HG02588 (cell line): ENCODE measurements around the gene CEP170B.
"Not testable (repeated sequence)": the region's sequence is repeated elsewhere in the genome, so short reads cannot be mapped to it uniquely, and the experiment has no call there.

Experiments used
- ATAC-seq: cut with Tn5 transposase; IDR thresholded peaks from one replicate; pipeline ENCODE4 v1.9.1; 2021; ENCODE audit warnings: mild to moderate bottlenecking, moderate library complexity; ENCODE audit not compliant: unreplicated experiment

CEP170B gene

GRCh38 chr14:104843442-104844305 lies 21.4 kb upstream of the CEP170B start:
- no peak for ATAC-seq

GRCh38 chr14:104844306-104845032 lies 20.6 kb upstream of the CEP170B start:
- ATAC-seq: no peak

- no peak for ATAC-seq
These were observed 19.9 kb upstream of the CEP170B start for GRCh38 chr14:104845033-104845666.

- no peak for ATAC-seq
These were observed 19.1 kb upstream of the CEP170B start for GRCh38 chr14:104845834-104846441.

- no peak for ATAC-seq
These were observed 12.8 kb upstream of the CEP170B start for GRCh38 chr14:104852280-104852663.

GRCh38 chr14:104855532-104856090 lies 9.5 kb upstream of the CEP170B start:
- no peak for ATAC-seq

- ATAC-seq: no peak
These were observed 8.8 kb upstream of the CEP170B start for GRCh38 chr14:104856157-104856868.

GRCh38 chr14:104856869-104857860 lies 7.9 kb upstream of the CEP170B start:
- ATAC-seq: no peak

GRCh38 chr14:104857931-104858330 lies 7.1 kb upstream of the CEP170B start:
- ATAC-seq: not testable (repeated sequence)

GRCh38 chr14:104858811-104859426 lies 6.1 kb upstream of the CEP170B start:
- no peak for ATAC-seq

- ATAC-seq: no peak
These were observed 5.2 kb upstream of the CEP170B start for GRCh38 chr14:104859900-104860299.

- ATAC-seq: no peak
These were observed 4.7 kb upstream of the CEP170B start for GRCh38 chr14:104860414-104860813.

- ATAC-seq: no peak
These were observed 1.8 kb upstream of the CEP170B start for GRCh38 chr14:104863131-104863862.

GRCh38 chr14:104863923-104864266 lies 1.2 kb upstream of the CEP170B start:
- ATAC-seq: no peak

- ATAC-seq: no peak
These were observed 594 bp upstream of the CEP170B start for GRCh38 chr14:104864267-104865080.

- no peak for ATAC-seq
These were observed 768 bp downstream of the CEP170B start for GRCh38 chr14:104865631-104866441.
